ENCODE measurements around the gene FKBP10. TPM values are rescaled to one million over a fixed set of nuclear protein-coding genes. Genes with fewer than 3 reads are reported as not detected.

The FKBP10 gene
- total and polyA plus RNA-seq, 9 of the 15 experiments (the other 6 are each of a cell fraction or from before 2014, with no cell fraction given) = 0.03 to 3.0 (median 1.4) TPM; not detected in 1

- TF ChIP-seq FOXA3 (CRISPR knock-in tag; conservative IDR thresholded peaks at IDR 0.05 in 1 of 2, IDR thresholded peaks at IDR 0.05 in 1 of 2) = peak; percentile 32 to 56; a peak in 3 of 4 replicates
- no peak for TF ChIP-seq HDAC6 (IDR thresholded peaks at IDR 0.05; ENCODE audit: low read depth, low read length)
- TF ChIP-seq ZNF592 (IDR thresholded peaks at IDR 0.05) = no peak
- 0 out of 2 replicates have a peak, but pooled peaks have one; percentile 18 for TF ChIP-seq CBFA2T2 (conservative IDR thresholded peaks at IDR 0.05)
- no peak for TF ChIP-seq CSDE1 (IDR thresholded peaks at IDR 0.05)
- 0 out of 2 replicates have a peak, but pooled peaks have one; percentile 31 for TF ChIP-seq SMARCA4 (IDR thresholded peaks at IDR 0.05)
- TF ChIP-seq XRCC5 (IDR thresholded peaks at IDR 0.05; ENCODE audit: low read depth, low read length) = no peak
- peak; percentile 22; the same call in 1 of the 2 replicates for TF ChIP-seq DPF2 (IDR thresholded peaks at IDR 0.05)
Measured at GRCh38 chr17:41796121-41796895, 16.5 kb upstream of the FKBP10 start (continued).

Data from K562 (cell line).